Kidney glomerular epithelial cell (primary cell): ENCODE data around the gene PMS2.
A peak's percentile ranks its signal among the peaks of the same experiment; 100 is the strongest.
"Not testable (repeated sequence)": the region's sequence is repeated elsewhere in the genome, so short reads cannot be mapped to it uniquely, and the experiment has no call there.

ENCODE experiments used
- DNase-seq: peaks from one replicate; lab custom pipeline; 2025; lab: John Stamatoyannopoulos, UW

PMS2 gene

DNA sequence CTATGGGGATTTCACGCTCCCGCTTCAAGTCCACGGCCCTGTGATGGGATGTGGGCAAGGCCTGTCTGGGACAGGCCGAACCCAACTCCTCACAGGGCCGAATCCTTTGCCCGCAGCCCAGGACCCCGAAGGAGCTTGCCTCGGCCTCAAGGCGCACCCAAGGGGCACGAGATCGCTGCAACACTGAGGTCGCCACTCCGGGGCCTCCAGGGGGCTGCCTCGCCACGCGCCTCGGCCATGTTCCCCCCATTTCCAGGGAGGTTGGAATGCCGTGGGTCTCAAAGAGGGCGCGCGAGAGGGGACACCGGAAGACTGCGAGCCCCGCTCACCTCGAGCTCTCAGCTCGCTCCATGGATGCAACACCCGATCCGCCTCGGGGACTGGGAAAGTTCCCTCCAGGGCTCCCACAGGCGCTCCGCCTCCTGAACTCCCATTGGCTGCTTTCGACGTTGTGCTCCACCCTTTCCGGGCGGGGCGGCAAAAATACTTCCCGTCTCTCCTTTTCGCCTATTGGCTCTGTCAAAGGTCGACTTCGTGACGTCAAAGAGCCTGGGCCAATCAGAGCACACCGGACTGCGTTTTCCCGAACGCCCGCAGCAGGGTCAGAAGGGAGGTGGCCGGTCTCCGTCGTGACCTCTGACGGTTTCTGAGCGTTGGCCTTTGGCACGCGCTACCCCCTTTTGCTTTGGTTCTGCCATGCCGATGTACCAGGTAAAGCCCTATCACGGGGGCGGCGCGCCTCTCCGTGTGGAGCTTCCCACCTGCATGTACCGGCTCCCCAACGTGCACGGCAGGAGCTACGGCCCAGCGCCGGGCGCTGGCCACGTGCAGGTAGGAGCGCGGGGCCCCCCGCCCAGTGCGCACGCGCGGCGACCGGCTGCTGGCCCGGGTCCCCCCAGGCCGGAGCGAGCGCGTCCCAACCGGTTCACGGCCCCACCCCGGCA is at the start of gene PMS2, which contains the start of gene AIMP2:
PMS2 (minus strand) TSS at position 382 of the 944 bp plus-strand sequence; CDS start at position 352, 30 bp downstream.
AIMP2 (plus strand) TSS at position 605 of the 944 bp plus-strand sequence; CDS start at position 697, 92 bp downstream.
- DNase-seq = peak; percentile 97

DNA sequence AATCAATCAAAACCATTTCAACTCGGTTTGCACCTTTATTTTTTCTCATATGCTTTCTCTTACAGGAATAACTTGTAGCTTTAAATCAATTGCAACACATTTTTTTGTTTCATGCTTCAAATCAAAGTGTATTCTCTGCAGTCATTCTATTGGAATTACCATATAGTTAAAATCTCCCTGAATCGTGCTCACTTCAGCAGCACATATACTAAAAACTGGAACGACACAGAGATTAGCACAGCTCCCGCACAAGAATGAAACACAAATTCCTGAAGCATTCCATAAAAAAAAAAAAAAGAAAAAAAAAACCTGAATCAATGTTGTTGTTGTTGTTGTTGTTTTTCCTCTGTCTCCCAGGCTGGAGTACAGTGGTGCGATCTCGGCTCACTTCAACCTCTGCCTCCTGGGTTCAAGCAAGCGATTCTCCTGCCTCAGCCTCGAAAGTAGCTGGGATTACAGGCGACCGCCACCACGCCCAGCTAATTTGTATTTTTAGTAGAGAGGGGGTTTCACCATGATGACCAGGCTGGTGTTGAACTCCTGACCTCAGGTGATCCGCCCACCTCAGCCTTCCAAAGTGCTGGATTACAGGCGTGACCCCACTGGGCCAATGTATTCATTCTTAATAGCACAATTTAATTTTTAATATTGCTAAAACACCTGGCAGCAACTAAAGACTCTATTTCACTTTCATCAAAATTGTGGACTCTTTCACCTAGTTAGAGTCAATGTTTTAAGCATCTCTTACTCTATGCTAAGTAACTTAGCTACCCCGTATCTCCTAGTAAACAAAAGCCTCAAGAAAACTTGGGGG is 48.7 kb upstream of the PMS2 start:
- no peak for DNase-seq

- no peak for DNase-seq
These were observed 47.8 kb upstream of the PMS2 start for GRCh38 chr7:6056616-6057015.

GRCh38 chr7:6051185-6051584 is 42.3 kb upstream of the PMS2 start:
- not testable (repeated sequence) for DNase-seq

- DNase-seq = no peak
These were observed 40.9 kb upstream of the PMS2 start for GRCh38 chr7:6049780-6050179.

DNA sequence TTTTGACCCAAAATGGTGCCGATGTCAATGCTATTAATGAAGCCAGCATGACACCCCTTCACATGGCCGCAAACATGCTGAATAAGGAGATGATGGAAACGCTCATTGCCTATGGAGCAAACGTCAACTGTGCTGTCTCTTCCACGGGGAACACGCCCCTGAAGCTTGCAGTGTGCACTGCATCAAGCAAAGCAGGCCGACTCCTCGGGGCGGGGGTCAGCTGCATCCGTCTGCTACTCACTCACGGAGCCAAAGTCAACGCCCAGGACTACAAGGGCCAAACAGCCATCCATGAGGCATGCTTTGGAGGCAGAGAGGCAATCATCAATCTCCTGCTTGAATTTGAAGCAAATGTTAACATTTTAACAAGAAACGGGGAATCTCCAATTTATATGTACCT is 26.8 kb upstream of the PMS2 start:
- DNase-seq = no peak

- no peak for DNase-seq
These were observed 26.3 kb upstream of the PMS2 start for GRCh38 chr7:6035165-6035564.

GRCh38 chr7:6032641-6033040 is 23.8 kb upstream of the PMS2 start:
- no peak for DNase-seq

DNA sequence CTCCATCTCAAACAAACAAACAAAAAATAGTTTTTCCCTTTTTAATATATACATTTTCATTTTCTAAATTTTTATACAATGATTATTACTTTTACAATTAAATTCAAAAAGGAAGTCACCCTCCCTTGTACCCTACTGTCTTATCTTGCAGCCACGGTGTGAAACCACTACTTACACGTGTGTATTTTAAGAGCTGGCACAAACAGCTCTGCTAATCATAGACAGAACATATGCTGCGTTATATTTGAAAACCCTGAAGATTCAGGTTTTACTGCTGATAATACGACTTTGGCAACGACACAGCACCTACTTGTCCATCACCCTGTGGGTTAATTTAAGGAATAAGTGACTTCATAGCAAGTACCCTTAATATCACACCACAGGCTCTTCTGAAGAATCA is 23.3 kb upstream of the PMS2 start:
- no peak for DNase-seq

GRCh38 chr7:6031567-6031966 is 22.7 kb upstream of the PMS2 start:
- no peak for DNase-seq

- DNase-seq = no peak
These were observed 22.1 kb upstream of the PMS2 start, which contains the start of gene ANKRD61 for GRCh38 chr7:6030988-6031387. ANKRD61 (plus strand) TSS chr7:6031376; CDS start chr7:6031376, 0 bp downstream.

- DNase-seq = no peak
These were observed 19.7 kb upstream of the PMS2 start for GRCh38 chr7:6028563-6028962.

- no peak for DNase-seq
These were observed 19.0 kb upstream of the PMS2 start for GRCh38 chr7:6027806-6028365.

- no peak for DNase-seq
These were observed 18.0 kb upstream of the PMS2 start for GRCh38 chr7:6026820-6027311.

DNA sequence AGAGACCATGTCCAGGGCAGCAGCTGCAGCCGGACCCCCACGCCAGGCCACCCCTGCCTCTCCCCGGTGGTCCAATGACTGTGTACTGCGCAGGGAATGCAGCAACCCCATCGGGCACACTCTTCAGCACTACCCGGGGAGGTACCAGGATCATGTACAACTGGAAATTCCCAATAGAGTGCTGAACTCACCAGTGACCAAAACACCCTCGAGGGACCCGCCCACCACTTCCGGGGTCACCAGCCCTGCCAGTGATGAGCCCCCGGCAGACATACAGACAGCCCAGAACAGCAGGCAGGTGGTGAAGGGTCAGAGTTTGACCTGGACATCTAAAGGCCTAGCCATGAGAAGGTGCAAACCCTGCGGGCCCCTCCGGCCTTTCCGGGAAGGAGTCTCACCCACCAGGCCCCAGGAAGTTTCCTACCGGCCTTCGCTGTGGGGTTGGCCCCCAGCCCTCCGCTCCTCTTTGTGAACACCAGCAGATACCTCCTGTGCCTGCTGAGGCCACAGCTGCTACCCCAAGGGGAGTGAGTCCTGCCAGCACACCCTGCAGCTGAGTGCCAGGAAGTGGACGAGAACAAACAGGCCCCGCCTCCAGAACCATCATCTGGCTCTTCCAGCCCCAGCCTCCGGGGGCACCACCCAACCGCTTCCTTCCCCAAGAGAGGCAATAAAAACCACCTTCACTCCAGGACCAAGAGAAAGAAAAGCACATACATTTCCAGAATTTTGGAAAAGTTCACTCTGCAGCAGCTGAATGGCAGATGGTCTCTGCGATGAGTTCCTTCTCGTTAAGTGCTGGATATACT is 17.4 kb upstream of the PMS2 start:
- DNase-seq = no peak

- DNase-seq = no peak
These were observed 15.2 kb upstream of the PMS2 start for GRCh38 chr7:6023974-6024435.

DNA sequence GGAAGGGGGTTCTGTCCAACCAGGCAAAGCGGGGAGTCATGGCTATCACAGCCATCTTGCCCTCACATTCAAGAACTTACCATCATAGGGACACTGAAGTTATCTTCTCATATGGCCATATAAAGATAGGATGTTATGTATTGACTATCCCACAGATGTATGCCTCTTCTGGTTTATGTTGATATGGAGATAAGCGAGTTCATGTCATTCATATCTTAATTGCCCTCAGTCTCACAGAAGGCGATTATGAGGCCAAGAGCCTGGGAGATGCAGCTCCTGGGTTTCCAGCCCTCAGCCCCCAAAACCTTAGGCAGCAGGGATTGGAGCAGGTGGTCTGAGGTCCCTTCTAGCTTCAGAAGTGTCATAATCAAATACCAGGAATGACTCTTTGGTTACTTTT is 13.9 kb upstream of the PMS2 start:
- DNase-seq = no peak

DNA sequence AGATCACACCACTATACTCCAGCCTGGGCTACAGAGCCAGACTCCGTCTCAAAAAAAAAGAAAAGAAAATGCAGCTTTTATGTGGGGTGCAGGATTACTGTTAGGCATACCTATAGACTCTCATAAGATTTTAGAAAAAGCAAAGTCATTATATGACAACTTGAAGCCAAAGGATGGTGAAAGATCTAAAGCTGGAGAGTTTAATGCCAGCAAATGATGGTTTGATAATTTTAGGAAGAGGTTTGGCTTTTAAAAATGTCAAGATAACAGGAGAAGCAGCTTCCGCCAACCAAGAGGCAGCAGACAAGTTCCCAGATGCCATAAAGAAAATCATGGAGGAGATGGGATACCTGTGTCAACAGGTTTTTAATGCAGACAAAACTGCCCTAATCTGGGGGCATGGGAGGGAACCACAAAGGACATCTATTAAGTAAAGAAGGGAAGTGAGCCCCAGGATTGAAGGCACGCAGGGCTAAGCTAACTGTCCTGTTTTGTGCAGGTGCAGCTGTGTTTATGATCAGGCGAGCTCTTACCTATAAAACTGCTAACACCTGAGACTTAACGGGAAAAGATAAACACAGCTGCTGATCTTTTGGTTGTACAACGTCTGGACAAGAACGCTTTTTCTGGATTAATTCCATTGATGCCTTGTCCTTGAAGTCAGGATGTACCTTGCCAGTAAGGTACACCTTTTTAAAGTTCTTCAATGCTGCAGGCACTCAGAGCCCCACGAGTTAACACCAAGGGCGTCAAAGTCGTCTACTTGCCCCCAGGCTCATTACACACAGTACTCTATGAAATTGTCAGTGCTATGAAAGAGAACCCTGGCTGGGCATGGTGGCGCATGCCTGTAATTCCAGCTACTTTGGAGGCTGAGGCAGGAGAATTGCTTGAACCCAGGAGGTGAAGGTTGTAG is 11.8 kb upstream of the PMS2 start:
- no peak for DNase-seq

GRCh38 chr7:6016653-6016966 is 7.8 kb upstream of the PMS2 start:
- DNase-seq = no peak

- no peak for DNase-seq
These were observed 7.2 kb upstream of the PMS2 start for GRCh38 chr7:6015917-6016652.
